ENCODE data around the gene PDPK1.

PDPK1 gene

GRCh38 chr16:2537451-2538379, at the start of gene PDPK1:
PDPK1 (plus strand) TSS chr16:2538021; CDS start chr16:2538113, 92 bp downstream.
- DNase-seq: peak; percentile 93

- no peak for DNase-seq
Observed at GRCh38 chr16:2489581-2489980, 48.2 kb upstream of the PDPK1 start.

GRCh38 chr16:2490190-2491105, 47.4 kb upstream of the PDPK1 start:
- DNase-seq: no peak

DNA sequence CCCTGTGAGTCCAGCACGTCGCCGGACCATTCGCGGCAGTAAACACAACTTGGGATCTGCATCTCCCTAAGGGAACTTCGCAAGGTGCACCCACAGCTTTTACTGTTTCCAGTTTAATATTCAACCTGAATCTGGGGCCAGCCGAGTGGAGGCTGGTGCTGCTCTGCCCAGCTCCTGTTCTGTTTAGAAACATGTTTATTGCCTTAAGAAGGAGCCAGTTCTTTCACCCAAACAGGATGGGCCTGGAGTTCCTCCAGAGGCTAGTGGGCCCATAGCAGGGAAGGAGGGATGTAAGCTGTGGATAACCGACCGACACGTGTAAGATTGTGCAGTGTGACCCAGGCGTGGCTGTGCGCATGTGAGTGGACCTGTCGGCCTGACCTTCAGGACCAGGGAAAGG, 45.5 kb upstream of the PDPK1 start:
- no peak for DNase-seq

- DNase-seq: no peak
Observed at GRCh38 chr16:2493605-2494004, 44.2 kb upstream of the PDPK1 start.

DNA sequence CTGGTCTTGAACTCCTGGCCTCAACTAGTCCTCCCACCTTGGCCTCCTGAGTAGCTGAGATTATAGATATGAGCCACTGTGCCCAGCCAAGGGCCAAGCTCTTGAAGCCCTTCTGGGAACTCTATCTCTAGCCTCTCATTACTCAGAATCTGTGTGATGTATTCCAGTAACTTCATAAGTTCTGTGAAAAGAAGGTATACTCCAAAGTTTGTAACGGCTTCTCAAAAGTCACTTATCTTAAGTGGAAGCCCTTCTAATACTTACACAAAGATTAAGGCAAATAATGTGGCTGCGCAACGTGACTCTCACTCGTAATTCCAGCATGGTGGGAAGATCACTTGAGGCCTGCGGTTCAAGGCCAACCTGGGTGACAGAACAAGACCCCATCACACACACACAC, 43.2 kb upstream of the PDPK1 start:
- no peak for DNase-seq

DNA sequence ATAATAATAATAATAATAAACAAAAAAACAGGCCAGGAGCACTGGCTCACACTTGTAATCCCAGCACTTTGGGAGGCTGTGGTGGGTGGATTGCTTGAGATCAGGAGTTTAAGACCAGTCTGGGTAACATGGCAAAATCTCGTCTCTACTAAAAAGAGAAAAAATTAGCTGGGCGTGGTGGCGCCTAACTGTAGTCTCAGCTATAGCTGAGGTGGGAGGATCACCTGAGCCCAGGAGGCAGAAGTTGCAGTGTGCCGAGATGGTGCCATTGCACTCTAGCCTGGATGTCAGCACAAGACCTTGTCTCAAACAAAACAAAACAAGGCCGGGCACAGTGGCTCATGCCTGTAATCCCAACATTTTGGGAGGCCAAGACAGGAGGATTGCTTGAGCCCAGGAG, 42.8 kb upstream of the PDPK1 start:
- no peak for DNase-seq

- DNase-seq: no peak
Observed at GRCh38 chr16:2496223-2497115, 41.4 kb upstream of the PDPK1 start.

GRCh38 chr16:2497116-2497630, 40.6 kb upstream of the PDPK1 start:
- no peak for DNase-seq

- no peak for DNase-seq
Observed at GRCh38 chr16:2497695-2498484, 39.9 kb upstream of the PDPK1 start.

- DNase-seq: no peak
Observed at GRCh38 chr16:2498531-2499253, 39.1 kb upstream of the PDPK1 start.

GRCh38 chr16:2499454-2499853, 38.4 kb upstream of the PDPK1 start:
- no peak for DNase-seq

GRCh38 chr16:2499890-2500429, 37.9 kb upstream of the PDPK1 start:
- DNase-seq: no peak

DNA sequence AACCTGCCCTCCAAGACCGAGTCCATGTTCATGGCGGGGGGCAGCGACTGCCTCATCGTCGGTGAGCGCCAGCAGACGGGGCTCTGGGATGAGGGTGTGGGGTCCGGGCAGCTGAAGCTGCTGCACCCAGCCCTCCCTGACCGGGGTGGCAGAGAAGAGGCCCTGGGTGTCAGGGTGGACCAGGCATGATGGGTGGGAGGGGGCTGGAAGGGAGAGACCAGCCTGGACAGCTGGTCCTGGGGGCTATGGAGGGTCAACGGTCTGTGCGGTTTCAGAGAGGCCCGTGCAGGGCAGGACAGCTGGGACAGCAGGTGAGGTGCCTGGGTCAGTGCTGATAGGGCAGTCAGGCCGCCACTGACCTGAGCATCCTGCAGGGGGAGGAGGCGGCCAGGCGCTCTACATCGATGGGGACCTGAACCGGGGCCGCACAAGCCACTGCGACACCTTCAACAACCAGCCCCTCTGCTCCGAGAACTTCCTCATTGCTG, 37.3 kb upstream of the PDPK1 start:
- no peak for DNase-seq

DNA sequence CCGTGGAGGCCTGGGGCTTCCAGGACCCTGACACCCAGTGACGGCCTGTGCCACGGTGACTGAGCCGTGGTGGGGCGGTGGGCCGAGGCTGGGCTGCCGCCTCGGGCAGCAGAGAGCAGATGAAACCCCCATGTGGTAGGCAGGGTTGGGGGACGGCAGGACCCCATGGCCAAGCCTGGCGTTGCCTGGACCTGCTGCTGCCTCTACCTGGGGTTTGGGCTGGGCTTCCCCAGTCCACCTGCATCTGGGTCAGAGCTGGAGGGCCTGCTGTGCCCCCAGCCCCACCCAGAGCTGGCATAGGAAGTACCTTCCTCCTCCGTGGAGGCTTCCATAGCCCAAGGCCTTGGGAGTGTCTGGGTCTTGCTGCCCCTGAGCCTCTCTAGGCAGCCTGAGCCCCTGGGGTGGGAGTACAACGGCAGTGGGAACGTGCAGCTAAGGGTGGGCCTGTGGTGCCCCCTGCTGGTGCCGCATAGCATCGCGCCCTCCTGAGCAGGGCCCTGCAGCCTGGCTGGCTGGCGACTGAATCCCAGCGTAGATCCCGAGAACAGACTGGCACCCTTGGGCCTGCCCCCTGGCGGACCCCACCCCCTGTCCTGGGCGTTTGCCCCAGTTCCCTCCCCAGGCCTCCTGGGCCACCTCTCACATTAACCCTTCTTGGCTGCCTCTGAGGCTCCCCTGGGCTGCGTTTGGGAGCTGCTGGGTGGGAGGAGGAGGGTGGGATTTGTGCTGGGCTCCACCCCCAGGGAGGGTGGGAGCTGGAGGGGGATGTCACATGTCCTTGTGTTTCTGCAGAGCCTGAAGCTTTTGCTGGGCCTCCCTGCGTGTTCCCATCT, 36.7 kb upstream of the PDPK1 start:
- DNase-seq: peak; percentile 53

GRCh38 chr16:2501946-2502895, 35.6 kb upstream of the PDPK1 start:
- no peak for DNase-seq

- no peak for DNase-seq
Observed at GRCh38 chr16:2505695-2506094, 32.1 kb upstream of the PDPK1 start.

DNA sequence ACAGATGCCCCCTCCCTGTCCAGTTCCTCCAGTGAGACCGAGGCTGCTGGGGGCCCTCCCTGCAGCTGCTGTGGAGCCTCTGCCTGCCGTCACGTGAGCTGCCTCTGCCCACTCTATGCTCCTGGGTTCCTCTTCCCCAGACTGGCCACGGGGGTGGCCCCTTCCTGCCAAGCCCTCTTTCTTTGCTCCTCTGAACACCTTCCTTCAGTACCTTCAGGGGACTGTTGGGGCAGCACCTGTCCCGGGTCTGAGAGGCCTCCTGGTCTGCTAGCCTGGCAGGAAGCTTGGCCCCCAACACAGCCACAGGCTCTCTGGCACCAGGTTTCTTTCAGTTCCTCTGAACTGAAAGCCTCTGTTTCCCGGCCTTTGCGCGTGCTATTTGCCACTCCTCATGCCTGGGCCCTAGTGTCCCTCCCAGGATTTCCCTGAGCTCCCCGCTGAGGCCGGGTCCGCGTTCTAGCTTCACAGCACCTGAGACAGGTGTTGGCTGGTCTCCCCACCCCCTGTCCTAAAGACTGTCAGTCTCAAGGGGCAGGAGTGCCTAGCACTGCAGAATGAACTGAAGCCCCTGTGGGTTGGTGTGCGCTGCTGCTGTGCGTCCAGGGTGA, 30.7 kb upstream of the PDPK1 start:
- no peak for DNase-seq

Measured in HCEC 1CT (cell line).